ENCODE data around the gene CTRL.

GRCh38 chr16:67907397-67908180 lies 24.1 kb downstream of the CTRL start:
- TF ChIP-seq CTCF (IDR thresholded peaks at IDR 0.05; ENCODE audit: low read depth, low read length) (no peak), MAX (IDR thresholded peaks at IDR 0.05; ENCODE audit: low read depth, low read length) (no peak)

All from NB4 (cell line).